Hematopoietic multipotent progenitor cell treated with erythropoietin and hydrocortisone succinate and interleukin-3 and kit ligand, for 17 days (in vitro differentiated cells): ENCODE measurements around the gene TRAPPC10.

Experiments used
- DNase-seq: peaks from one replicate; pipeline ENCODE4 v3.0.0-alpha.2; 2015; ENCODE audit warnings: low spot score

The TRAPPC10 gene

DNA sequence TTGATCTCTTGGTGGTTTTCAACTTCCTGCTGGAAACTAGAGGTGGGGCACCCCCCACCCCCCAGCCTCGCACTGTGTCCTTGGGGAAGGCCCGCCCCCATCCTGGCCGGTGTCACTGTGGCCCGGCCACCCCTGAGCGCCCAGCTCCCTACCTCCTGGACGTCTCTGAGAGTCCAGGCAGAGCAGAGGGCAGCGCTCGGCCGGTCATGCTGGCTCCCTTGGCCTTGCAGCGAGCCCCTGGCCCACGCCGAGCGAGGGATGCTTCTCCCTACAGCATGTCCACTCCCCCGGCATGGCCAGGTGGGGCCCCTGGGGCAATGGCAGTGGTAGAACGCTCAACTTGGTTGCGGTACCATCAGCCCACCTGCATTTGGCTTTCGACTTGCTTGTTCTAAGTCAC lies 28.7 kb upstream of the TRAPPC10 start:
- no peak for DNase-seq

DNA sequence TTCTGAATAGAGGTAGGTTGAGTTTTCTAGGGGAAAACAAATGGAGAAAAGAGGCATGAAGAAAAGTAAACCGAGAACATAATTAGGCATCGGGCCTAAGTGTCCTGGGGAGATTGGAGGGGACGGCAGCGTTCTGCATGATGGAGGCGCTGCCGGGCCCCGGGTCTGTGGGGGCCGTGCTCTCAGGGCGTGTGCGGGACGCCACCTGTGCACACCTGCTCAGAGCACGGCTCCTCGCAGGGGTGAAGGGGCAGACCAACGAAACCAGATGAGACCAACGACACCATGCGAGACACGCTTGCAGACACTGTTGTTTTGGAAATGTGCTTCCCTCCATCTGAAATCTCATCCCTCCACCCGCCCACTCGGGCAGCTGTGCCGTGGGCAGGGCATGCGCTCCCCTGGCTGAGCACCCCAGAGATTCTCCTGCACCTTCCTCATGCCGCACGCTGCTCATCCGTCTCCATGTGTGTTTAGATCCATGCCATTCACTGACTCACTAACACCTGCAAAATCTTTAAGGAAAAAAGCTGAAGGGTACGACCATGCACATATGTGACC lies 28.2 kb upstream of the TRAPPC10 start:
- no peak for DNase-seq

DNA sequence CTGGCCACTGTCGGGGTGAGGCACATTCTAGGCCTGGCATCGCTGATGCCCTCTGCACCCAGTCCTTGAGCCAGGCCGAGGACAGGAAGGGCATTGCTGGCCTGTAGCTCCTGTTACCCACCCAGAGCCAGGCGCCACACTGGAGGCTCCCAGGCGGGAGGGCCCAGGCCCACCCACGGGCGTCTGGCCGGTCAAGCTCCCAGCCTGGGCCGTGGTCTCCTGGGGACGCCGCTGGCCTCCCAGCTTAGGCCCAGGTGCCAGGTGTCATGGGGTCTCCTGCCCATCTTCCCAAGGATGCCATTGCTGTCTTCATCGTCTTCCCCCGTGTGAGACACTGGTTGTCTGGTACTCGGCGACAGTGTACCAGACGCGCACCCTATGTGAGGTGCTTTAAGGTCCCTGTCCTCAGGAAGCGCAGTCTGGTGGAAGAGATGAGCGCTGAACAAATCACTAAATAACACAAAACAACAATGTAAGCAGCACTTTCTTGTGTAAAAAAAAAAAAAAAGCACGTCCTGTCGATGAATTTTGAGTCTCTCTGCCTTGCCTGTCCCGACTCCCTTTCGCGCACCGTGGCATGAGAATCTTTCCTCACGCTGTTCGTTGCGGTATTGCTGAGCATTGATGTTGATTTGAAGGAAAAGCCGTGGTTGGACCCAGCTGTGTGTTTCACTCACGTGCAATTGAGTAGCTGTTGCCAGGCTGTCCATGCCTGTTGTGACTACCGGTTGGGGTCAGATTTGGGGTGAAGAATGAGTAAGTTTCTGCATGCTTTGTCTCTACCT lies 27.0 kb upstream of the TRAPPC10 start:
- no peak for DNase-seq

DNA sequence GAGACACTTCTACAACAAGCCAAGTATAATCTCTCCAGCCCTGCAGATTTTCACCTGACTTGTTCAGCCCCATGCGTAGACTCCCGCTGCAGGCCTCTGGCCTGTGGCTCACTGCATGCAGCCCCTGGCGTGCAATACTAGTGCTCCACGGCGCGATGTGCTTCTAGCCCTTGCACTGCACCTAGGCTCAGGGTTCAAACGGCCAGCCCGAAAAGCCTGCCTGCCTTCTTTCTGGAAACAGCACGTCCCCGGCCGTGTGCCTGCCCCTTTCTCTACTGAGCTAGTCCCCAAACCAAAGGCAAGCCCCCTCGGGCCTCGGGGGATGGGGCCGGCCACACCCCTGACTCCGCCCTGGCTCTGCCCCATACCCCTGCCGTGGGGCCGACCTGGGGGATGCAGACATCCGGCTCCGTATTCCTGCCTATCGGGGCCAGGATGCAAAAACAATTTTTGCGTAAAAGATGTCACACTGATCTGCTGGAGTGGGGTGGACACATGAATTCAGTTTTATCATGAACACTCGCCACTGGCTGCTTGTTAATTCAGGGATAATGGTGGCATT lies 26.3 kb upstream of the TRAPPC10 start:
- DNase-seq = no peak

DNA sequence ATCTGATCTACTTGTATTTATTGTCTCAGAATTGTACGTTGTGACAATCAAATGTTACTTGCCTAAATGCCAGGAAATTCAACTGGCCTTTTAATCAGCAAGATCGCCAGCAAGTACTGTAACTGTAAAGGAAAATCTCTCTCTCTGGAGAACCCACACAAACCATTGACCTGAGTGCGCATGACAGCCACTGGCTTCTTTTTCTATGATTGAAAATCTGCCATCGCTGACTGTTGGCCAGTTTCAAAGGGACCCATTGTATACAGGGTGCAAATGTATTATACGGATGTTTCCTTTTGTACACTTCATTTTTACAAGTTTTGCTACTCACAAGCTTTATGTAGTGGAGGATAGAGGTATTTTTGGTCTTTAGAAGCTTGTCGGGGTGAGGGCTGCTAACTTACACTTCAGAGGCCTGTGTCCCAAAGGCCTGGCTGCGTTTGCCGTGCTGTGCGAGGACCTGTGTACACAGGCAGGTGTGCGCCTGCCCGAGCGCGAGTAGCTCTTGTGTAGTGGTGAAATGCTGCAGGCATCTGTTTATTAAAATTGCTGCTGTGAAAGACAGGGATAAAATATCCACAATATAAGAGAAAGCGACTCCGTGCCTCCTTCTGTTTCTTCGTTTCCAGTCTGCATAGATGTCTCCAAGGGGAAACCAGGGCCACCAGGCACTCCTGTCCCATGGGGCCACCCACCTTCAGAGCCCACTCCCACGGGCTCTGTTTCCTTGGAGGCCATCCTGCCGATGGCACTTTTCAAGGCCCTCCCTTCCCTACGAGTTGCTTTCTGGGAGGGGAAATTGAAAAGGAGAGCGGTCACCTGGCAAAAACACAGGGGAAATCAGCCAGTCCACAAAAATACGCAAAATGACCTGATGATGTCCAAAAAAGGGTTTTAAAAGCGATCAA lies 25.3 kb upstream of the TRAPPC10 start:
- DNase-seq = no peak

DNA sequence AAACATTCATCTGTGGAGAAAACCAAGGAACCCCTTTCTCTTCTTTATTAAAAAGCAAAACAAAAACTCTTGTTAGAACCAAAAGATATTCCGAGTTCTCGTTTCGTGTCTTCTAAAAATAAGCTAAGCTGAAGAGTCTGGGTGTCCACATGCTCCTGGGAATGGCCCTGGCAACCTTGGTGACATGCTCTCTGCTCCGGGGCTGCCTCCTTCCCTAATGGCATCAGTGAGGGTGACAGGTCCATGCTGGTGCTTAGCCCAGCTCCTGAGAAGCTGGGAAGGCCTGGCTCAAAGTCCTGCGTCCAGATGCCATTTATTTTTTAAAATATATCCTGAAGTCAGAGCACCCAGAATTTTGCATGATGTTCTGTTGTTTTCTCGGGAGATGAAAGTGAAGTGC lies 24.6 kb upstream of the TRAPPC10 start:
- no peak for DNase-seq

DNA sequence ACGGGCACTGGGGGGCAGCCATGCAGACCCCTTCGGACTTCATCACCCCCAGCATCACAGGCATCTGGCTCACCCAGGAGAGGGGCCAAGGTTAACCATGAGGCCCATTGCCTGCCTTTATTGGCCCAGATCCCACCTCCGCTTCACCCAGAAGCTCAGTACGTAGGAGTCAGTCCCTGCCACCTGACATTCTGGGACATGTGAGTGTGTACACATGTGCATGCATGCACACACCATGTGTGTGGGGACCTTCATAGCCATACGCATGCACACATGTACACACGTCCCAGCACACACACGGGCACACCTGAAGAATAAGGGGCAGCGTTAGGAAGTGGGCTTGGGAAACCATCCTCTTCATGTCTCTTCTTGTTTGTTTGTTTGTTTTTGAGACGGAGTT lies 24.1 kb upstream of the TRAPPC10 start:
- DNase-seq = no peak

DNA sequence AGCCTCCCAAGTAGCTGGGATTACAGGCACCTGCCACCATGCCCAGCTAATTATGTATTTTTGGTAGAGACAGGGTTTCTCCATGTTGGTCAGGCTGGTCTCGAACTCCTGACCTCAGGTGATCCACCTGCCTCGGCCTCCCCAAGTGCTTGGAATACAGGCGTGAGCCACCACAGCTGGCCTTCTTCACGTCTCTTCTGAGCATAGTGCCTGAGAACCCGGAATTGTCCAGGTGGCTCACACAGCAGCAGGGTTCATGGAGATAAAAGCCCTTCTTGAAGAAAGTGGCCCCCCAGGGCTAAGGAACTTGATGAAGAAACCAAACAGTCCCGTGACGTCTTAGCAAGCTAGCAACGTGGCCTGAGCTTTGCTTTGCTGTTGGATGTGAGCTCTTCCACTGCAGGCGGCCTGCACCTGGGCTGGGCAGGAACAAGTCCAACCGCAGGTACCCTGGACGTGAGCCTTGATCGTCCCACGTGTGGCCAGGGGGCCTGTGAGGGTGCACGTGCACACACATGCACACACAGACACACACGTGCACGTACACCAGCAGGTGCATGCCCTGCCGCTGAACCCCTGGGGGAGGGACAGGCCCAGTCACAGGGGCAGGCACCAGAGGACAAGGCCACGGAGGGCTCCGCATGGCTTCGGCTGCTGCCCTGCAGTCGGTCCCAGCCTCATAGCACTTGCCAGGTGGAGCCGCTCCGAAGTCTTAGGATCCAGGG lies 23.4 kb upstream of the TRAPPC10 start:
- no peak for DNase-seq

DNA sequence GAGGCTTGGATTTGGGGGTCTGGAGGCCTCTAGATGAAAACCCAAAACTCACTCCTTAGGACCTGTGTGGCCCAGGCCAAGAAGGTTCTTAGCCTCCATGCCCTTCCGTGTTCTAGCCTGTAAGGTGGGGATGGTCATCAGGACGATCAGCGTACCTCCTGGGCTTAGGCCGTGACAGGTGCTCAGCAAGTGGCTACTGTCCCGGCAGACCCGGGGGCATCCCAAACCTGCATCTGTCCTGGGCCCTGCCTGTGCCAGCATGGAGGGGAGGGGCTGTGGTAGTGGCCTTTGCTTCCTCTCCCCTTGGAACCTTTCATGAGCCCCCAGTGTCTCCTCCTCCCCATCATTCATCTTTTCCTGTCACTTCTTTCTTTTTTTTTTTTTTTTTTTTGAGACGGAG lies 22.7 kb upstream of the TRAPPC10 start:
- DNase-seq = no peak

DNA sequence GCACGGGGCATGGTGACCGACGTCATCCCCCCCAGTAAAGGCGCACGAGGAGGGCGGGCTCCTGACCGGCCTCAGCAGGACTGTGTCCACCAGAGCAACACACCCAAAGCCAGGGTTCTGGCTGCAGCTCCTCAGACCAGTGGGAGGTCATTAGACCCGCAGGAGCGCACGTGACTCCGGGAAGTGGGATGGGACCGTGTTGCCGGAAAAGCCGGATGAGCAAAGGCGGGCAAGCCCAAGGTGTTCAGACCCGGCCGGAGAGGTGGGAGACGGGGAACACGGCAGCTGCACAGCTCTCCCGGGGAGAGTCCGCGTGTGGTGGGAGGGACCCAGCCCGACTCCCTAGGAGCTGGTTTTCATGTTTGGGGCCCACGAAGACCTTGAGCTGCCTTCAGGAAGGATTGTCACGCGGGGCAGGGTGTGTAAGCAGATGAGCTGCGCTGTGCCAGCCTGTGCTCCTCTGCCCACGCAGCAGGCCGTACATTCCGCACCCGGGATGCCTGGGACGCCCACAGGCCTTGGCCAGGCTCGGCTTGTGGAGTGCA lies 20.6 kb upstream of the TRAPPC10 start:
- DNase-seq = no peak

DNA sequence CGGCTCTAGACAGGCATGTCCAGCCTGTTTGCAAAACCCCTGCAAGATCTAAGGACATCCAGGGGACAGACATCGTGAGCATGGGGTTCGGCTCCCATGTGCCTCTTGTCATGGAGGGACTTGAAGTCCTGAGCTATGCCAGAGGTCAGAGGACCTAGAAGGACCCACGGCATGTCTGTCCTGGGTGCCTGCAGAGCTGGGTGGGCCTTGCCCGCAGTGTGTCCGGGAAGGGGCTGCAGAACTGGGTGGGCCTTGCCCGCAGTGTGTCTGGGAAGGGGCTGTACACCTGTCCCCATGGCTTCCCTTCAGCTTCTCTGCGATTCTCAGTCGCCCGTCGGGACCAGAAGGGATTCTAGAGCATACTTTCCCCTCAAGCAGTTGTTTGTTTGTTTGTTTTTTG lies 20.0 kb upstream of the TRAPPC10 start:
- DNase-seq = no peak

DNA sequence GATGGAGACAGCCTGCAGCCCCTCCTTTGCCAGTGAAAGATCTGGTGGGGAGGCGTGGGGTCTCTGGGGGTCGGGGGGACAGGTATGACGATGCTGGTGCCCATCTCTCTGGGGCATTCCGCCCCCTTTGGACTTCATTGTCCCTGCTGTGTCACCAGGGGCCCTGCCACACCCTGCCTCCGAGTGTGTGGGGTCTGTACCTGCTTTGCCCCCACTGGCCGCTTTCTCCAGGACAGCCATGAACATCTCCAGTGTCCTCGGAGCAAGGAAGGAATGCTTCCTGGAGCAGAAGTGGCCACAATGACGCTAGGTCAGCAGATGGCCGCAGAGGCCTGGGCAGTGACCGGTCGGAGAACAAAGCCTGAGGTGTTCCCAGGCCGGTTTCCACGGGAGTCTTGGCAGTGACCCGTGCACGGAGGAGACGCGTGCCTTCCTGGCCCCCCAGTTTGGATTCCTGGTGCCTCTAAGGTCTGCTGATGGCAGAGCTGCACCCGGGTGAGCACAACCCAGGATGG lies 18.6 kb upstream of the TRAPPC10 start:
- no peak for DNase-seq

DNA sequence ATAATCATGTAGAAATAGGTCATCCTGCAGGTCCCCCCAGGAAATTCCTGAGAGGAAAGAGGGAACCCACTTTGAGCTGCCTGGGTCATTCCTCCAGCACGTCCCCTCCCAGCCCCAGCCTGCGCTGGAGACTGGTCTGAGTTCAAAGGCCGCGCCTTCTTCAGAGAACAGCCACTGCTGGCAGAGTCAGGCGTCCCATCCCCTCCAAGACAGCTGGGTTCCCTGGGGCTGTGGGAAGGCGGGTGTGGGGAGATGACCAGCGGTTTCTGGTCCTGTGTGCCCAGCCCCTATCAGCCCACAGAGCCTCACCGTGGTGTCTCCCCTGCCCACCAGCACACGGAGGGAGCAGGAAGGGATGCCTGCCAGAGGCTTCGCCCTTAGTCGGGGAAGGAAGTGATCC lies 18.0 kb upstream of the TRAPPC10 start:
- DNase-seq = no peak

DNA sequence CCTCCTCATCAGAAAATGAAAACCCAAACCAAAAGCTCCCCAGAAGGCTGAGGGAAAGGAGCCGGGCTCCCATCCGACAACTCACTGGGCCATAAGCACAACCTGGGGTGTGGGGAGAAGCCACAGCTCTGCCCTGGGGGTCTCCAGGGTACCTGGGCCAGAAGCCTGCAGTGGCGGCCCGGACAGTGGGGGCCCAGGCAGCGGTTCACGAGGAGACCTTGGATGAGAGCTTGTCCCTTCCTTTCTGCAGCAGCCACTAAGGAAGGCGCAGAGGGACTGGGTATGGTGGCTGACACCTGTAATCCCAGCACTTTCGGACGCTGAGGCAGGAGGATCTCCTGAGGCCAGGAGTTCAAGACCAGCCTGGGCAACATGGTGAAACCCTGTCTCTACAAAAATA lies 17.5 kb upstream of the TRAPPC10 start:
- DNase-seq = no peak

DNA sequence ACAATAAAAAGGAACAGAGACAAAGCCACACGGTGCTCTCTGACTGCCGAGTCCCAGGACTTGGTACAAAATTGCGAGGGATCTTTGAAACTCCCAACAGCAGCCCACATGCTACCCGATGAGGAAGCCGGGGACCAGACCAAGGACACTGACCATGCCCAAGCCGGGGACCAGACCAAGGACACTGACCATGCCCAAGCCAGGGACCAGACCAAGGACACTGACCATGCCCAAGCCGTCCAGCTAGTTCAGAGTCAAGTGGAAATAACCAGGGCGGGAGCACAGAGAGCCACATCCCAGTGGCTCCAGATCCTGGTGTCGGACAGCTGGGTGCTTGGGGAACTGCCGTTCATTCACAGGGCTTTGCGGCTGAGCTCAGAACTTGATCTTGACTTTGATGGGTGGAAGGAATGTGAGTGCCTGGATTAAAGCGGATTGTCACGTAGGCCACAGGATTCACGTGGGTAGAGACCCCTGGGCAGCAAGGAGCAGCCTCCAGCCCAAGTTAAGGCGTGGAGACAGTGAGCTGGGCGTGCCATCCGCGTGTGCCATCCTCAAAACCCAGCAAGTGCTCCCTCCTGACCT lies 16.5 kb upstream of the TRAPPC10 start:
- no peak for DNase-seq

DNA sequence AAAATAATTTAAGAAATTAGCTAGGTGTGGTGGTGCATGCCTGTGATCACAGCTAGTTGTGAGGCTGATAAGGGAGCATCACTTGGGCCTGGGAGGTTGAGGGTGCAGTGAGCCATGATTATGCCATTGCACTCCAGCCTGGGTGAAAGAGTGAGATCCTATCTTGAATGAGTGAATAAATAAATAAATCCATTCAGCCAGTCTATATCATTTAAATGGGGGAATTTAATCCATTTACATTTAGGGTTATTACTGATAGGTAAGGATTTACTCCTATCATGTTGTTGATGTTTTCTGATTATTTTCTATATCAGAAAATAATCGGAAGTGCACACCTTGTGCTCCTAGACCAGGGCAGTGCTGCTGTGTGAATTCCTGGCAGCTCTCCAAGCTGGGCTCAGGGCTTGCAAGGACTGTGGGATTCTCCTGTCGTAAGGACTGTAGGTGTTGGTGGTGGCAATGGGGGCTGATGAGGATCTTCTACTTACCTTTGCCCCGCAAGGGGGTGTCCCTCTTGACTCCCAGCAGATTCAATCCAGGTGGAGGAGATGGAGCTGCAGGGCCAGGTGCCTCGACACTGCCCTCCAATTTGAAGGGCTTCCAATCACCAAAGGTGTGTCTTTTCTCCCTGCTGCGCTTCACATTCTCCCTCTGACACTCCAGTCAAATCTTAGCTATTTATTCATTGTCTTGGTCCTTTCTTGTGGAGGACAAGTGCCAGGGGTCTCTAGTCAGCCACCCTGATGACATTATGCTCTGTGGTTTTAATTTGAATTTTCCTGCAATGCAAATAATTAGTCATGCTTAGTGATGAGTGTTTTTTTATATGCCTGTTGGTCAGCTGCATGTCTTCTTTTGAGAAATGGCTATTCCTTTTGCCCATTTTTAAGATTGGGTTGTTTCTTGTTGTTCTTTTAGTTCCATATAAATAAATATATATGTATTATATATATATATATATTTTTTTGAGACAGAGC lies 14.1 kb upstream of the TRAPPC10 start:
- DNase-seq = no peak

DNA sequence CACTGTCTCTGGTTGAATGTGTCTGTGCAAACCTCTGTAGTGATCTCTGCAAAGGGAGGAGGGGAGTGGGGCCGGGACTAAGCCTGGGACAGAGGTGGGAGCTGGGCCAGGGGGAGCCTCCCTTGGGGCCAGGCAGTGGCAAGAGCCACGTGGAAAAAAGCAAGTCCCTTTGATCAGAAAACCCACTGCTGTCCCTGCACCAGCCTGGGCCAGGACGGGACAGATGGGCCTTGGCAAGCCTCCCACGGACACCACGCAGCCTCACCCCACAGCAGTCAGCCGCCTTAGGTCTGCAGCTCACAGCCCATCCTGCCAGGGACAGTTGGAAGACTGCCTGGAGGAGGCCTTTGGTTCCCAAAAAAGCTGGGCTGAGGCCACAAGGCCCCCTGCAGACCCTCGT lies 11.7 kb upstream of the TRAPPC10 start:
- DNase-seq = no peak

DNA sequence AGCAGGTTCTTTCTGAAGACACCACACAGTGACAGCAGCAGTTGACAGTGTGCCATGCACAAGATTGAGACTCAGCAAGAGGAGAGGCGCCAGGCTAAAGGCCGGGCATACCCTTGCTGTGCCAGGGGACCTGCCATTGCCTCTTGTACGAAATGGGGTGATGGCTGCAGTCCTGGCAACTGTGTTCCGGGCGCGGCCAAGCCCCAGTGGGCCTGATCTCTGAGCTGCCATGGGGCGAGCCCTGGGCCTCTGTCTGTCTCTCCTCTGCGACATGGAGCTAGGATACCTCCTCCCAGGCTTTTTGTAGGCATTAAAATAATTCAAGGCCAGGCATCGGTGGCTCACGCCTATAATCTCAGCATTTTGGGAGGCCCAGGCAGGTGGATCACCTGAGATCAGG lies 9.6 kb upstream of the TRAPPC10 start:
- DNase-seq = no peak

DNA sequence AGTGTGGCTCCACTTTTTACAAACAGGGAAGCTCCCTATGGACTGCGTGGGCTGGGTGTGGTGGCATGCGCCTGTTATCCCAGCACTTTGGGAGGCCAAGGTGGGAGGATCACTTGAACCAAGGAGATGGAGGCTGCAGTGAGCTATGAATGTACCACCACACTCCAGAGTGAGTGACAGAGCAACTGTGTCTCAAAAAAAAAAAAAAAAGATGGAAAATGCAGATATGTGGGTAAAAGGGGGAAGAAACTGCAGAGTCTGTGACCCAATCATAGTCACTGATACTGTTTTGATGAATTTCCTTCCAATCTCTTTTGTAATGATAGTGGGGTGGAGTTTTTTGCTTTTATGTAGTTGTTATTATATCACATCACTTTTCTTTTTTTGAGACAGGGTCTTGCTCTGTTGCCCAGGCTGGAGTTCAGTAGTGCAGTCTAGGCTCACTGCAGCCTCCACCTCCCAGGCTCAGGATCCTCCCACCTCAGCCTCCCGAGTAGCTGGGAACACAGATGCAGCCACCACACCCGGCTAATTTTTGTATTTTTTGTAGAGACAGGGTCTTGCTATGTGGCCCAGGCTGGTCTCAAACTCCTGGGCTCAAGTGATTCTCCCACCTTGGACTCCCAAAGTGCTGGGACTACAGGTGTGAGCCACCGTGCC lies 8.7 kb upstream of the TRAPPC10 start:
- no peak for DNase-seq
